Lower leg skin (tissue), 3 donors: ENCODE measurements around the gene SUZ12.

Source experiments
- POLR2A ChIP-seq, 2 donors: fragments of 450-650 bp; IDR thresholded peaks; one replicate each; pipeline ENCODE4 v1.6.1; 2016 to 2017; ENCODE audit warnings: antibody characterized with exemption in 2 of 2, mild to moderate bottlenecking in 1 of 2, moderate library complexity in 1 of 2
- TF ChIP-seq, protein P1 (sequence below), 3 donors: fragments of 450-650 bp; IDR thresholded peaks; one replicate each; pipeline ENCODE4 v1.5.1; 2016; ENCODE audit warnings: antibody characterized with exemption in 3 of 3, mild to moderate bottlenecking in 3 of 3, moderate library complexity in 2 of 3

DNA sequence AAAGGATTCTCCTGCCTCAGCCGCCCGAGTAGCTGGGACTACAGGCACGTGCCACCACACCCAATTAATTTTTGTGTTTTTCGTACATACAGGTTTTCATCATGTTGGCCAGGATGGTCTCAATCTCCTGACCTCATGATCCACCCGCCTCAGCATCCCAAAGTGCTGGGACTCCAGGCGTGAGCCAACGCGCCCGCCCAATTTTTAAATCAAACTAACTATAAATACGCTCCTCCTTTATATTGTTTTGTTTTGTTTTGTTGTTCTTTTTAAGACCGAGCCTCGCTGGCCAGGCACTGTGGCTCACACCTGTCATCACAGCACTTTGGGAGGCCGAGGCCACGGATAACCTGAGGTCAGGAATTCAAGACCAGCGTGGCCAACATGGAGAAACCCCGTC lies 33.4 kb upstream of the SUZ12 start:
- TF ChIP-seq, protein P1, sequence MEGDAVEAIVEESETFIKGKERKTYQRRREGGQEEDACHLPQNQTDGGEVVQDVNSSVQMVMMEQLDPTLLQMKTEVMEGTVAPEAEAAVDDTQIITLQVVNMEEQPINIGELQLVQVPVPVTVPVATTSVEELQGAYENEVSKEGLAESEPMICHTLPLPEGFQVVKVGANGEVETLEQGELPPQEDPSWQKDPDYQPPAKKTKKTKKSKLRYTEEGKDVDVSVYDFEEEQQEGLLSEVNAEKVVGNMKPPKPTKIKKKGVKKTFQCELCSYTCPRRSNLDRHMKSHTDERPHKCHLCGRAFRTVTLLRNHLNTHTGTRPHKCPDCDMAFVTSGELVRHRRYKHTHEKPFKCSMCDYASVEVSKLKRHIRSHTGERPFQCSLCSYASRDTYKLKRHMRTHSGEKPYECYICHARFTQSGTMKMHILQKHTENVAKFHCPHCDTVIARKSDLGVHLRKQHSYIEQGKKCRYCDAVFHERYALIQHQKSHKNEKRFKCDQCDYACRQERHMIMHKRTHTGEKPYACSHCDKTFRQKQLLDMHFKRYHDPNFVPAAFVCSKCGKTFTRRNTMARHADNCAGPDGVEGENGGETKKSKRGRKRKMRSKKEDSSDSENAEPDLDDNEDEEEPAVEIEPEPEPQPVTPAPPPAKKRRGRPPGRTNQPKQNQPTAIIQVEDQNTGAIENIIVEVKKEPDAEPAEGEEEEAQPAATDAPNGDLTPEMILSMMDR (IDR thresholded peaks at IDR 0.05) = no peak
- TF ChIP-seq POLR2A (IDR thresholded peaks at IDR 0.05) = no peak
